HEK293 (cell line): ENCODE measurements around the gene DHRS4.

Experiments used
- REPIN1 ChIP-seq: fragments of 450-650 bp; formaldehyde crosslinking; IDR thresholded peaks from 2 replicates; pipeline ENCODE4 v1.5.1; 2017; ENCODE audit warnings: missing biosample characterization, missing genetic modification characterization, low read depth
- SCRT2 ChIP-seq: fragments of 450-650 bp; formaldehyde crosslinking; IDR thresholded peaks from 2 replicates; pipeline ENCODE4 v1.5.1; 2016; ENCODE audit warnings: missing biosample characterization, missing genetic modification characterization
- YY1 ChIP-seq: fragments of 450-650 bp; formaldehyde crosslinking; IDR thresholded peaks from 2 replicates; pipeline ENCODE4 v1.5.1; 2018; ENCODE audit warnings: missing biosample characterization, missing genetic modification characterization
- ZBTB7A ChIP-seq: fragments of 450-650 bp; formaldehyde crosslinking; IDR thresholded peaks from 2 replicates; pipeline ENCODE4 v1.5.1; 2016; ENCODE audit warnings: low read depth, missing biosample characterization, missing genetic modification characterization
- ZFP69B ChIP-seq: fragments of 450-650 bp; formaldehyde crosslinking; IDR thresholded peaks from 2 replicates; pipeline ENCODE4 v1.5.1; 2016; ENCODE audit warnings: missing biosample characterization, missing genetic modification characterization
- ZNF112 ChIP-seq: fragments of 450-650 bp; formaldehyde crosslinking; IDR thresholded peaks from 2 replicates; pipeline ENCODE4 v1.5.0; 2017; ENCODE audit warnings: missing biosample characterization, missing genetic modification characterization
- ZNF121 ChIP-seq: fragments of 450-650 bp; formaldehyde crosslinking; IDR thresholded peaks from 2 replicates; pipeline ENCODE4 v1.5.1; 2016; ENCODE audit warnings: missing biosample characterization, missing genetic modification characterization
- ZNF174 ChIP-seq: fragments of 450-650 bp; formaldehyde crosslinking; IDR thresholded peaks from 2 replicates; pipeline ENCODE4 v1.5.0; 2017; ENCODE audit warnings: missing biosample characterization, mild to moderate bottlenecking, missing genetic modification characterization
- ZNF513 ChIP-seq: fragments of 450-650 bp; IDR thresholded peaks from 2 replicates; pipeline ENCODE4 v1.5.1; 2018; ENCODE audit warnings: missing biosample characterization, missing genetic modification characterization
- ZNF670 ChIP-seq: fragments of 450-650 bp; formaldehyde crosslinking; IDR thresholded peaks from 2 replicates; pipeline ENCODE4 v1.5.1; 2016; ENCODE audit warnings: missing biosample characterization, missing genetic modification characterization, low read depth
- ZNF837 ChIP-seq: fragments of 450-650 bp; formaldehyde crosslinking; IDR thresholded peaks from 2 replicates; pipeline ENCODE4 v1.5.1; 2016; ENCODE audit warnings: missing biosample characterization, missing genetic modification characterization
- TF ChIP-seq, protein P1 (sequence below): fragments of 450-650 bp; formaldehyde crosslinking; IDR thresholded peaks from 2 replicates; pipeline ENCODE4 v1.5.1; 2017; ENCODE audit warnings: missing biosample characterization, missing genetic modification characterization
- TF ChIP-seq, protein P2 (sequence below): fragments of 450-650 bp; formaldehyde crosslinking; IDR thresholded peaks from 2 replicates; pipeline ENCODE4 v1.5.1; 2016; ENCODE audit warnings: missing biosample characterization, missing genetic modification characterization

DNA sequence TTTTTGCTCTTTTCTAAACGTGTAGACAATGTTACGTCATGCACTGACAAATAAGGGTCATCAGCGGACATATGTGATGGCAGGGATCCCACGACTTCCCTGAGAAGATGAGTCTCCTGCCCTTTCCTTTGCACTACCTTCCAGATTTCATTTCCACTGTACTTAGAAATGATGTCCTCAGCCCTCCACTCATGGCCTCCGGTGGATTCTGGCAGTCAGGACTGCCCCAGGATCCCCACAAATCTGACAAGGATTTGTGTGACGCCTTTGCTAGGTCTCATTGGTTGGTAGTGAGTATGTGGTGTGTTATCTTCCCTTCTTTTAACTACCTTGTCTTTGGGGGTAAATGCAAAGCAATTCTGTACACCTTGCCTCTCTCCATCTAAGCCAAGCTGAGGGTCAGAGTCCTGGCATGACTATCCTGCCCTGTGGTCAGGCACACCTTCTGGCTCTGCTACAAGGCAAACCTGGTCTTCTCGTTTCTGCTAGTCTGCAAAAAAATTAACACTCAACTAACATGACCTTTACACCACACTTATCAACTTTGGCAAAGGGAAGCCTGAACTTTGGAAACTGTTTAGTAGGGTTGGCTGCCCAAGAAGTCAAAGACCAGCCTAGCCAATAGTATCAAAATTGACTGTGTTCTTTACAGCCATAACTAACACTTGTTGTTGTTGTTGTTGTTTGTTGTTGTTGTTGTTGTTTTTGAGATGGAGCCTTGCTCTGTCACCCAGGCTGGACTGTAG is 17.3 kb upstream of the DHRS4 start:
- TF ChIP-seq, protein P1, sequence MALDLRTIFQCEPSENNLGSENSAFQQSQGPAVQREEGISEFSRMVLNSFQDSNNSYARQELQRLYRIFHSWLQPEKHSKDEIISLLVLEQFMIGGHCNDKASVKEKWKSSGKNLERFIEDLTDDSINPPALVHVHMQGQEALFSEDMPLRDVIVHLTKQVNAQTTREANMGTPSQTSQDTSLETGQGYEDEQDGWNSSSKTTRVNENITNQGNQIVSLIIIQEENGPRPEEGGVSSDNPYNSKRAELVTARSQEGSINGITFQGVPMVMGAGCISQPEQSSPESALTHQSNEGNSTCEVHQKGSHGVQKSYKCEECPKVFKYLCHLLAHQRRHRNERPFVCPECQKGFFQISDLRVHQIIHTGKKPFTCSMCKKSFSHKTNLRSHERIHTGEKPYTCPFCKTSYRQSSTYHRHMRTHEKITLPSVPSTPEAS (tag by site-specific recombination), result no peak
- TF ChIP-seq ZNF837 (tag by site-specific recombination) (no peak), ZBTB7A (tag by site-specific recombination) (no peak), ZNF670 (tag by site-specific recombination) (no peak), REPIN1 (tag by site-specific recombination) (no peak), ZNF121 (tag by site-specific recombination) (no peak), ZFP69B (no peak), ZNF174 (tag by site-specific recombination) (no peak), ZNF513 (tag by site-specific recombination) (no peak), YY1 (tag by site-specific recombination) (no peak), ZNF112 (tag by site-specific recombination) (no peak), SCRT2 (tag by site-specific recombination) (no peak)
- TF ChIP-seq, protein P2, sequence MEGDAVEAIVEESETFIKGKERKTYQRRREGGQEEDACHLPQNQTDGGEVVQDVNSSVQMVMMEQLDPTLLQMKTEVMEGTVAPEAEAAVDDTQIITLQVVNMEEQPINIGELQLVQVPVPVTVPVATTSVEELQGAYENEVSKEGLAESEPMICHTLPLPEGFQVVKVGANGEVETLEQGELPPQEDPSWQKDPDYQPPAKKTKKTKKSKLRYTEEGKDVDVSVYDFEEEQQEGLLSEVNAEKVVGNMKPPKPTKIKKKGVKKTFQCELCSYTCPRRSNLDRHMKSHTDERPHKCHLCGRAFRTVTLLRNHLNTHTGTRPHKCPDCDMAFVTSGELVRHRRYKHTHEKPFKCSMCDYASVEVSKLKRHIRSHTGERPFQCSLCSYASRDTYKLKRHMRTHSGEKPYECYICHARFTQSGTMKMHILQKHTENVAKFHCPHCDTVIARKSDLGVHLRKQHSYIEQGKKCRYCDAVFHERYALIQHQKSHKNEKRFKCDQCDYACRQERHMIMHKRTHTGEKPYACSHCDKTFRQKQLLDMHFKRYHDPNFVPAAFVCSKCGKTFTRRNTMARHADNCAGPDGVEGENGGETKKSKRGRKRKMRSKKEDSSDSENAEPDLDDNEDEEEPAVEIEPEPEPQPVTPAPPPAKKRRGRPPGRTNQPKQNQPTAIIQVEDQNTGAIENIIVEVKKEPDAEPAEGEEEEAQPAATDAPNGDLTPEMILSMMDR (tag by site-specific recombination), result no peak
